Peyer's patch (tissue), 4 donors: ENCODE data around the gene LCLAT1. TPM values are rescaled to one million over a fixed set of nuclear protein-coding genes. Genes with fewer than 3 reads are reported as not detected.

Source experiments
- DNase-seq, 3 donors: peaks; one replicate each; pipeline ENCODE4 v3.0.0-alpha.2; 2017 to 2019
- H3K27ac ChIP-seq, 4 donors: fragments of 200-600 bp; sonication (generic); one replicate each; pipeline ENCODE4 v1.5.1; 2016 to 2019
- H3K27me3 ChIP-seq, 2 donors: fragments of 200-600 bp; sonication (generic); one replicate each; pipeline ENCODE4 v1.5.1; 2019
- H3K36me3 ChIP-seq, 3 donors: fragments of 200-600 bp; sonication (generic); one replicate each; pipeline ENCODE4 v1.5.1; 2016 to 2019
- H3K4me1 ChIP-seq, 4 donors: fragments of 200-600 bp; sonication (generic); one replicate each; pipeline ENCODE4 v1.5.1; 2016 to 2019
- H3K4me3 ChIP-seq, 4 donors: fragments of 200-600 bp; sonication (generic); 1 replicate in 3 of 4; 2 replicates in 1 of 4; pipeline ENCODE4 v1.5.1; 2016 to 2019; ENCODE audit warnings: mild to moderate bottlenecking in 1 of 4
- H3K9me3 ChIP-seq, 4 donors: fragments of 200-600 bp; sonication (generic); one replicate each; pipeline ENCODE4 v1.5.1; 2016 to 2019; ENCODE audit warnings: mild to moderate bottlenecking in 1 of 4
- CTCF ChIP-seq, 6 experiments: fragments of 450-650 bp in 4 of 6; fragments of 200-600 bp in 2 of 6; sonication (generic) in 1 of 6; IDR thresholded peaks; one replicate each; pipeline ENCODE4 v1.5.1; 2017 to 2019; ENCODE audit warnings: antibody characterized with exemption in 6 of 6, mild to moderate bottlenecking in 3 of 6, moderate library complexity in 1 of 6
- POLR2A ChIP-seq, 2 donors: fragments of 450-650 bp; IDR thresholded peaks; one replicate each; pipeline ENCODE4 v1.5.1; 2017; ENCODE audit warnings: antibody characterized with exemption in 2 of 2, mild to moderate bottlenecking in 2 of 2, moderate library complexity in 2 of 2
- total RNA-seq, 4 donors: library from RNA; depleted of rRNA; stranded (reverse); fragments of >200 nt; gene quantifications; one replicate each; pipeline ENCODE4 v1.1.0, GENCODE V29; 2016

Gene LCLAT1
- total RNA-seq, 4 donors from 2014 or later = 10.7 to 60.8 (median 24.9) TPM

- Histone ChIP-seq H3K4me1 (no peaks in the 10 kb centered on the region), H3K27ac (no peak overlapping the region), H3K9me3 (no peaks in the 10 kb centered on the region), H3K36me3 (no peaks in the 10 kb centered on the region), H3K4me3 (no peak overlapping the region), H3K27me3 (no peaks in the 10 kb centered on the region)
- TF ChIP-seq CTCF (IDR thresholded peaks at IDR 0.05) = no peak
- no peak for TF ChIP-seq POLR2A (IDR thresholded peaks at IDR 0.05)
- DNase-seq = no peak
Observed at GRCh38 chr2:30686669-30687068, 239.6 kb downstream of the LCLAT1 start.

- Histone ChIP-seq H3K9me3 (no peaks in the 10 kb centered on the region), H3K4me1 (no peaks in the 10 kb centered on the region), H3K27me3 (no peaks in the 10 kb centered on the region), H3K27ac (peak overlapping the region in 2 of 4 donors; percentile 3 to 62), H3K36me3 (no peaks in the 10 kb centered on the region), H3K4me3 (no peak overlapping the region)
- no peak for DNase-seq
- TF ChIP-seq POLR2A (IDR thresholded peaks at IDR 0.05) = no peak
- no peak for TF ChIP-seq CTCF (IDR thresholded peaks at IDR 0.05)
Observed at GRCh38 chr2:30688956-30689401, 241.9 kb downstream of the LCLAT1 start.

GRCh38 chr2:30689496-30690125, 242.6 kb downstream of the LCLAT1 start:
- no peak overlapping the region for H3K4me3 ChIP-seq
- no peaks in the 10 kb centered on the region for H3K27me3 ChIP-seq
- TF ChIP-seq POLR2A (IDR thresholded peaks at IDR 0.05) = no peak
- no peak for TF ChIP-seq CTCF (IDR thresholded peaks at IDR 0.05)
- DNase-seq = no peak
- H3K9me3 ChIP-seq = no peaks in the 10 kb centered on the region
- peak overlapping the region in 2 of 4 donors; percentile 2 to 62 for H3K27ac ChIP-seq
- H3K4me1 ChIP-seq = no peaks in the 10 kb centered on the region
- no peaks in the 10 kb centered on the region for H3K36me3 ChIP-seq

GRCh38 chr2:30690126-30690561, 243.1 kb downstream of the LCLAT1 start:
- TF ChIP-seq POLR2A (IDR thresholded peaks at IDR 0.05) (no peak), CTCF (IDR thresholded peaks at IDR 0.05) (no peak)
- DNase-seq = no peak
- no peak overlapping the region for H3K4me3 ChIP-seq
- H3K9me3 ChIP-seq = no peaks in the 10 kb centered on the region
- no peaks in the 10 kb centered on the region for H3K36me3 ChIP-seq
- no peaks in the 10 kb centered on the region for H3K4me1 ChIP-seq
- peak overlapping the region in 1 of 4 donors; percentile 62 for H3K27ac ChIP-seq
- no peaks in the 10 kb centered on the region for H3K27me3 ChIP-seq

- no peak for DNase-seq
- no peak for TF ChIP-seq POLR2A (IDR thresholded peaks at IDR 0.05)
- no peak for TF ChIP-seq CTCF (IDR thresholded peaks at IDR 0.05)
- Histone ChIP-seq H3K4me3 (no peak overlapping the region), H3K27ac (no peak overlapping the region), H3K4me1 (no peaks in the 10 kb centered on the region), H3K36me3 (no peaks in the 10 kb centered on the region), H3K27me3 (no peaks in the 10 kb centered on the region), H3K9me3 (no peaks in the 10 kb centered on the region)
Observed at GRCh38 chr2:30691091-30691947, 244.3 kb downstream of the LCLAT1 start.
